Glutamatergic neuron (in vitro differentiated cells): Measurements from ENCODE around the gene PRICKLE2. TPM values are rescaled to one million over a fixed set of nuclear protein-coding genes. Genes with fewer than 3 reads are reported as not detected.

Source experiments
- DNase-seq: peaks from one replicate; pipeline ENCODE4 v3.0.0; 2022
- H3K27ac Mint-ChIP-seq: one replicate; pipeline ENCODE4 v1.8.0; 2020; ENCODE audit warnings: mild to moderate bottlenecking, mixed read lengths, inconsistent platforms; ENCODE audit not compliant: unreplicated experiment
- H3K27me3 Mint-ChIP-seq: one replicate; pipeline ENCODE4 v1.8.0; 2020; ENCODE audit warnings: mild to moderate bottlenecking, moderate library complexity, mixed read lengths, inconsistent platforms; ENCODE audit not compliant: unreplicated experiment
- H3K36me3 Mint-ChIP-seq: one replicate; pipeline ENCODE4 v1.8.0; 2020; ENCODE audit warnings: mild to moderate bottlenecking, mixed read lengths, inconsistent platforms; ENCODE audit not compliant: unreplicated experiment
- H3K4me1 Mint-ChIP-seq: one replicate; pipeline ENCODE4 v1.8.0; 2020; ENCODE audit warnings: mild to moderate bottlenecking, low read depth, mixed read lengths, inconsistent platforms; ENCODE audit not compliant: unreplicated experiment
- H3K4me3 Mint-ChIP-seq: one replicate; pipeline ENCODE4 v1.8.0; 2020; ENCODE audit warnings: mild to moderate bottlenecking, mixed read lengths, inconsistent platforms; ENCODE audit not compliant: unreplicated experiment
- H3K9me3 Mint-ChIP-seq: one replicate; pipeline ENCODE4 v1.8.0; 2020; ENCODE audit warnings: mild to moderate bottlenecking, moderate library complexity, mixed read lengths, inconsistent platforms; ENCODE audit not compliant: unreplicated experiment
- total RNA-seq: library from RNA; stranded (reverse); fragmentation: NEBNext Ultra II Directional; extraction: Animal tissue kit (Norgen Biotek cat#: 25700); gene quantifications from one replicate; pipeline ENCODE4 v1.2.1, GENCODE V29; 2021; ENCODE audit not compliant: unreplicated experiment
- TF ChIP-seq, protein P1 (sequence below): fragments of 200-600 bp; sonication (generic); IDR thresholded peaks from one replicate; pipeline ENCODE4 v1.5.0; 2021; ENCODE audit not compliant: partially characterized antibody, unreplicated experiment

PRICKLE2 gene
- total RNA-seq, 1 donor from 2014 or later, result 18.9 TPM

GRCh38 chr3:64149886-64150285 is 75.4 kb downstream of the PRICKLE2 start:
- Mint-ChIP-seq H3K36me3 (peaks cover 4% of the 10 kb centered on the region), H3K27ac (peak overlapping the region; percentile 22), H3K27me3 (peaks cover 3% of the 10 kb centered on the region), H3K4me1 (peaks cover 28% of the 10 kb centered on the region), H3K4me3 (no peak overlapping the region), H3K9me3 (peaks cover 4% of the 10 kb centered on the region)
- DNase-seq, result no peak
- TF ChIP-seq, protein P1, sequence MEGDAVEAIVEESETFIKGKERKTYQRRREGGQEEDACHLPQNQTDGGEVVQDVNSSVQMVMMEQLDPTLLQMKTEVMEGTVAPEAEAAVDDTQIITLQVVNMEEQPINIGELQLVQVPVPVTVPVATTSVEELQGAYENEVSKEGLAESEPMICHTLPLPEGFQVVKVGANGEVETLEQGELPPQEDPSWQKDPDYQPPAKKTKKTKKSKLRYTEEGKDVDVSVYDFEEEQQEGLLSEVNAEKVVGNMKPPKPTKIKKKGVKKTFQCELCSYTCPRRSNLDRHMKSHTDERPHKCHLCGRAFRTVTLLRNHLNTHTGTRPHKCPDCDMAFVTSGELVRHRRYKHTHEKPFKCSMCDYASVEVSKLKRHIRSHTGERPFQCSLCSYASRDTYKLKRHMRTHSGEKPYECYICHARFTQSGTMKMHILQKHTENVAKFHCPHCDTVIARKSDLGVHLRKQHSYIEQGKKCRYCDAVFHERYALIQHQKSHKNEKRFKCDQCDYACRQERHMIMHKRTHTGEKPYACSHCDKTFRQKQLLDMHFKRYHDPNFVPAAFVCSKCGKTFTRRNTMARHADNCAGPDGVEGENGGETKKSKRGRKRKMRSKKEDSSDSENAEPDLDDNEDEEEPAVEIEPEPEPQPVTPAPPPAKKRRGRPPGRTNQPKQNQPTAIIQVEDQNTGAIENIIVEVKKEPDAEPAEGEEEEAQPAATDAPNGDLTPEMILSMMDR, result no peak

DNA sequence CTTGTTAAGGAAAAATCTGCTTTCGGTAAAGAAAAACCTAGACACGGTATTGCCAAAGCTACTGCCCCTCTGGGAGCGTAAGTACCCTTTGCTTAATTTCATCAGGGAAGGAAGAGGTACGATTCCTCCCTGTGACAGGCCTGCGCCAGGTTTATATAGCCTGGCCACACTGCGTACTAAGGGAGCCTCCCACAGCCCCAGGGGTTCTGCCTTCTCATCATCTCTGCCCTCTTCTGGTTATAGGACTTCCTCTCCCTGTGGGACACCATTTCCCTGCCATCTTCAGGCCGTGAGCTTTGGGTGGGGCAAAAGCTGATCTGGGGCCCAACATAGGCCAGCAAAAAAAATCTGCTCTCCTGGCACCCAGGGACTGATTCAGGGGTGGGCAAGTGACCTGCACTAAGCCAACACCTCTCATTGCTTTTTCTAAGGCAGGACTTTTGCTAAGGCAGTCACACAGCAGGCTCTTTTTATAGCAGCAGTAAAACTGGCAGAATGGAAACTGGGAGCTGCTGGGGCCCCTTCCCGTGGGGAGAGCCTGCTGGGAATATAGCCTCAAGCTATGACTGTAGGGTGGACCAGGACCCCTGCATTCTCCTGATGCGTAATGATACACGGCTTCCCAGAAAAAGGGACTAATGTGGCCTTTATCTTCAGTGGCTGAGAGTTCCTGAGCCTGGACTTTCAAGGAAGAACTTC is 76.2 kb downstream of the PRICKLE2 start:
- peaks cover 4% of the 10 kb centered on the region for H3K36me3 Mint-ChIP-seq

DNA sequence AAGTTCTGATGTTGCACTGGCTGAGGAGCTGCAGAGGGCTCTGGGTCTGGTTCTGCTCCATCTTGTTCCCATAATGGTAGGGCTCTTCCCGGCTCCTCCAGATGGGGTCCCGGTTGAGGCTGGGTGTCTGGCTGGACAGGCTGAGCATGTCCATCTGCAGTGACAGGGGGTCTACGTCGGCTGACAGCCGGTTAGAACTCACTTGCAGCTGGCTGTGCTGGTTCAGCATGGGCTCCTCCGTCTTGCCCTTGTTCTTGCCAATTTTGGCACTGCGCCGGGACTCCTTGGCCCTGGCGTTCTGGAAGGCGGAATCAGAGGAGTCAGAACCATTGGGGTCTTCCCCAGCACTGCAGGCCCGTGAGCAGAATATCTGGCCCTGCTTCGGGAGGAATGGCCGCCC is 78.1 kb downstream of the PRICKLE2 start:
- Mint-ChIP-seq H3K27me3 (peaks cover 3% of the 10 kb centered on the region), H3K4me1 (peaks cover 38% of the 10 kb centered on the region), H3K4me3 (no peak overlapping the region), H3K9me3 (peaks cover 4% of the 10 kb centered on the region), H3K36me3 (peaks cover 4% of the 10 kb centered on the region), H3K27ac (no peak overlapping the region)
- DNase-seq, result no peak
- TF ChIP-seq, protein P1, result no peak

More for the DNA sequence above, 76.2 kb downstream of the PRICKLE2 start:
- Mint-ChIP-seq H3K27me3 (peaks cover 3% of the 10 kb centered on the region), H3K27ac (no peak overlapping the region), H3K4me1 (peaks cover 33% of the 10 kb centered on the region), H3K9me3 (peaks cover 4% of the 10 kb centered on the region), H3K4me3 (no peak overlapping the region)
- DNase-seq, result no peak
- TF ChIP-seq, protein P1, result no peak

GRCh38 chr3:64145438-64145837 is 79.8 kb downstream of the PRICKLE2 start:
- H3K36me3 Mint-ChIP-seq, result peaks cover 7% of the 10 kb centered on the region
- peaks cover 33% of the 10 kb centered on the region for H3K4me1 Mint-ChIP-seq
- H3K27me3 Mint-ChIP-seq, result peaks cover 2% of the 10 kb centered on the region
- H3K9me3 Mint-ChIP-seq, result peaks cover 2% of the 10 kb centered on the region
- no peak overlapping the region for H3K27ac Mint-ChIP-seq
- H3K4me3 Mint-ChIP-seq, result no peak overlapping the region
- no peak for DNase-seq
- TF ChIP-seq, protein P1, result no peak

GRCh38 chr3:64144241-64144900 is 80.9 kb downstream of the PRICKLE2 start:
- no peak for DNase-seq
- peak overlapping the region; percentile 34 for H3K4me3 Mint-ChIP-seq

More at GRCh38 chr3:64144241-64144900, 80.9 kb downstream of the PRICKLE2 start:
- peak overlapping the region; percentile 93 for H3K27ac Mint-ChIP-seq
- peaks cover 8% of the 10 kb centered on the region for H3K36me3 Mint-ChIP-seq
- H3K4me1 Mint-ChIP-seq, result peaks cover 30% of the 10 kb centered on the region
- TF ChIP-seq, protein P1, result no peak
- peaks cover 4% of the 10 kb centered on the region for H3K27me3 Mint-ChIP-seq
- peaks cover 4% of the 10 kb centered on the region for H3K9me3 Mint-ChIP-seq
